ENCODE measurements around the gene PRG3.
"Not testable (repeated sequence)": the region's sequence is repeated elsewhere in the genome, so short reads cannot be mapped to it uniquely, and the experiment has no call there.

PRG3 gene

GRCh38 chr11:57409321-57410100, 28.6 kb upstream of the PRG3 start:
- peaks cover 10% of the 10 kb centered on the region for H3K36me3 ChIP-seq (ENCODE audit: control insufficient read depth, insufficient read depth, low read length)
- 93 to 94% methylated on average over 18 of the region's 18 CpGs for WGBS, 2 experiments
- H3K27me3 ChIP-seq (ENCODE audit: control insufficient read depth, insufficient read depth, low read length, poor library complexity, severe bottlenecking): no peaks in the 10 kb centered on the region
- H3K9me3 ChIP-seq (ENCODE audit: control insufficient read depth, low read length): no peaks in the 10 kb centered on the region
- no peak overlapping the region for H3K4me3 ChIP-seq (ENCODE audit: insufficient read depth, low read depth, low read length)
- H3K4me1 ChIP-seq (ENCODE audit: control insufficient read depth, insufficient read depth, low read length): no peaks in the 10 kb centered on the region
- H3K27ac ChIP-seq (ENCODE audit: insufficient read depth, low read depth, low read length, poor library complexity, severe bottlenecking): no peak overlapping the region

DNA sequence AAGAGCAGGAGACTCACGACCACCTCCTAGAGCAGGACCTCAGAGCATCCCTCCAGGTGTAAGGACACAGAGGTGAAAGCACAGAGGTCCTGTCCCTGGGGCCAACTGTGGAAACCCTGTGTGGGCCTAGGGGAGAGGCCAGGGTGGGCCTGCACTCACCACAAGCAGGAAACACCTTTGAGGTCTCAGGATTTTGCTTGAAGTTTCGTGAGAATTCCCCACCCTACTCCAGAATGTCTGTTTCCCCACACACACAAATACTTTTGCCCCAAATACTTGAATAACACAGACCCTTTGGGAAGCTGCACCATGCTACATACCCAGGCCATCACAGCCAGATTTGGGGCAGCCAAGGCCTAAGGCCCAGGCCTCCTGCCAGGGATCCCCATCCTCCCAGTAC, 27.8 kb upstream of the PRG3 start:
- 96% methylated on average over 2 of the region's 2 CpGs for WGBS, 2 experiments
- peaks cover 10% of the 10 kb centered on the region for H3K36me3 ChIP-seq (ENCODE audit: control insufficient read depth, insufficient read depth, low read length)
- H3K27ac ChIP-seq (ENCODE audit: insufficient read depth, low read depth, low read length, poor library complexity, severe bottlenecking): no peak overlapping the region
- no peaks in the 10 kb centered on the region for H3K27me3 ChIP-seq (ENCODE audit: control insufficient read depth, insufficient read depth, low read length, poor library complexity, severe bottlenecking)
- no peak overlapping the region for H3K4me3 ChIP-seq (ENCODE audit: insufficient read depth, low read depth, low read length)
- H3K4me1 ChIP-seq (ENCODE audit: control insufficient read depth, insufficient read depth, low read length): no peaks in the 10 kb centered on the region
- no peaks in the 10 kb centered on the region for H3K9me3 ChIP-seq (ENCODE audit: control insufficient read depth, low read length)

- no peaks in the 10 kb centered on the region for H3K4me1 ChIP-seq (ENCODE audit: control insufficient read depth, insufficient read depth, low read length)
- peaks cover 10% of the 10 kb centered on the region for H3K36me3 ChIP-seq (ENCODE audit: control insufficient read depth, insufficient read depth, low read length)
- no peak overlapping the region for H3K4me3 ChIP-seq (ENCODE audit: insufficient read depth, low read depth, low read length)
- no peak overlapping the region for H3K27ac ChIP-seq (ENCODE audit: insufficient read depth, low read depth, low read length, poor library complexity, severe bottlenecking)
- 89 to 93% methylated on average over 8 of the region's 8 CpGs for WGBS, 2 experiments
- no peaks in the 10 kb centered on the region for H3K9me3 ChIP-seq (ENCODE audit: control insufficient read depth, low read length)
- no peaks in the 10 kb centered on the region for H3K27me3 ChIP-seq (ENCODE audit: control insufficient read depth, insufficient read depth, low read length, poor library complexity, severe bottlenecking)
These were observed 27.1 kb upstream of the PRG3 start for GRCh38 chr11:57407941-57408475.

- Histone ChIP-seq H3K4me3 (ENCODE audit: insufficient read depth, low read depth, low read length) (no peak overlapping the region), H3K9me3 (ENCODE audit: control insufficient read depth, low read length) (no peaks in the 10 kb centered on the region), H3K36me3 (ENCODE audit: control insufficient read depth, insufficient read depth, low read length) (peaks cover 10% of the 10 kb centered on the region), H3K4me1 (ENCODE audit: control insufficient read depth, insufficient read depth, low read length) (no peaks in the 10 kb centered on the region), H3K27ac (ENCODE audit: insufficient read depth, low read depth, low read length, poor library complexity, severe bottlenecking) (no peak overlapping the region), H3K27me3 (ENCODE audit: control insufficient read depth, insufficient read depth, low read length, poor library complexity, severe bottlenecking) (no peaks in the 10 kb centered on the region)
- 94% methylated on average over 9 of the region's 9 CpGs for WGBS, 2 experiments
These were observed 26.3 kb upstream of the PRG3 start for GRCh38 chr11:57407010-57407920.

GRCh38 chr11:57406337-57406904, 25.5 kb upstream of the PRG3 start:
- no peak overlapping the region for H3K27ac ChIP-seq (ENCODE audit: insufficient read depth, low read depth, low read length, poor library complexity, severe bottlenecking)
- H3K4me3 ChIP-seq (ENCODE audit: insufficient read depth, low read depth, low read length): no peak overlapping the region
- no peaks in the 10 kb centered on the region for H3K9me3 ChIP-seq (ENCODE audit: control insufficient read depth, low read length)
- 88 to 89% methylated on average over 4 of the region's 4 CpGs for WGBS, 2 experiments
- peaks cover 10% of the 10 kb centered on the region for H3K36me3 ChIP-seq (ENCODE audit: control insufficient read depth, insufficient read depth, low read length)
- no peaks in the 10 kb centered on the region for H3K27me3 ChIP-seq (ENCODE audit: control insufficient read depth, insufficient read depth, low read length, poor library complexity, severe bottlenecking)
- H3K4me1 ChIP-seq (ENCODE audit: control insufficient read depth, insufficient read depth, low read length): no peaks in the 10 kb centered on the region

- 92% methylated on average over 4 of the region's 4 CpGs for WGBS, 2 experiments
- Histone ChIP-seq H3K27ac (ENCODE audit: insufficient read depth, low read depth, low read length, poor library complexity, severe bottlenecking) (no peak overlapping the region), H3K27me3 (ENCODE audit: control insufficient read depth, insufficient read depth, low read length, poor library complexity, severe bottlenecking) (no peaks in the 10 kb centered on the region), H3K9me3 (ENCODE audit: control insufficient read depth, low read length) (no peaks in the 10 kb centered on the region), H3K4me1 (ENCODE audit: control insufficient read depth, insufficient read depth, low read length) (no peaks in the 10 kb centered on the region), H3K4me3 (ENCODE audit: insufficient read depth, low read depth, low read length) (no peak overlapping the region), H3K36me3 (ENCODE audit: control insufficient read depth, insufficient read depth, low read length) (peaks cover 10% of the 10 kb centered on the region)
These were observed 24.4 kb upstream of the PRG3 start for GRCh38 chr11:57405271-57405860.

DNA sequence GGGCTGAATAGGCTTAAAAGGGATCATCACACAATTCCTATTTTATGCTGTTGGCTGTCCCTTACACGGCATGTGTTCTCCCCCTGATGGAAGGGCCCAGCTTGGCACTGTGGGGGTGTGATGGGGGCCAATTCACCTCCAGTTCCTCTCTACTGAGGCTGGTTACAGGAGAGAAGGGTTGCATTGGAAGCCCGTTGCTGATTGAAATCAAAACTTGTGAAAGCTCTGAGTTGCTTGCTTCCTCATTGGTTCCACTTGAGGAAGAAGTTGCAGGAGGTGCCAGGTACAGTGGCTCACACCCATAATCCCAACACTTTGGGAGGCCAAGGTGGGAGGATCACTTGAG, 22.8 kb upstream of the PRG3 start:
- no peaks in the 10 kb centered on the region for H3K27me3 ChIP-seq (ENCODE audit: control insufficient read depth, insufficient read depth, low read length, poor library complexity, severe bottlenecking)
- peaks cover 8% of the 10 kb centered on the region for H3K36me3 ChIP-seq (ENCODE audit: control insufficient read depth, insufficient read depth, low read length)
- H3K27ac ChIP-seq (ENCODE audit: insufficient read depth, low read depth, low read length, poor library complexity, severe bottlenecking): no peak overlapping the region
- no peak overlapping the region for H3K4me3 ChIP-seq (ENCODE audit: insufficient read depth, low read depth, low read length)
- H3K9me3 ChIP-seq (ENCODE audit: control insufficient read depth, low read length): no peaks in the 10 kb centered on the region
- H3K4me1 ChIP-seq (ENCODE audit: control insufficient read depth, insufficient read depth, low read length): no peaks in the 10 kb centered on the region
- WGBS, 2 experiments: 88 to 93% methylated on average over 2 of the region's 2 CpGs

DNA sequence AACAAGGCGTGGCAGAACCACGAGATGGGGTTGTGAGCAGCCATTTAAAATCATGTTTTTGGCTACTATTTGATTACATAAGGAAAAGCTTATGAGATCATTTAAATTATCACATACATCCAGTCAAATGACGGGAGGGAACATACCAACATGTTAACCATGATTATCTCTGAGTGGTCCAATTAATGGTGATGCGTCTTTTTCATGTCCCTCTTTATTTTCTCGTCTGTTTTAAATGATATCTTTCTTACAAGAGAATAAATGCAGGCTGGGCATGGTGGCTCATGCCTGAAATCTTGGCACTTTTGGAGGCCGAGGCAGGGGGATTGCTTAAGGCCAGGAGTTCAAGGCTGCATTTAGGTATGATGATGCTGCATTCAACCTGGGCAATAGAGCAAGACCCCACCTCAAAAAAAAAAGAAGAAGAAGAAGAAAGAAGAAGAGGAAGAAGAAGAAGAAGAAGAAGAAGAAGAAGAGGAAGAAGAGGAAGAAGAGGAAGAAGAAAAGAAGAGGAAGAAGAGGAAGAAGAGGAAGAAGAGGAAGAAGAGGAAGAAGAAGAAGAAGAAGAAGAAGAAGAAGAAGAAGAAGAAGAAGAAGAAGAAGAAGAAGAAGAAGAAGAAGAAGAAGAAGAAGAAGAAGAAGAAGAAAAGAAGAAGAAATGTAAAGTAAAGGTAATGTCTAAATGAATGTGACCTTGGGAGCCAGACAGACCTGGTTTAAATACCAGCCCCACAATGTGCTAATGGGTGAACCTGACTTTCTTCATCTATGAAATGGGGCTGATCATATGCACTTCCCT, 22.3 kb upstream of the PRG3 start:
- H3K4me3 ChIP-seq (ENCODE audit: insufficient read depth, low read depth, low read length); H3K9me3 ChIP-seq (ENCODE audit: control insufficient read depth, low read length); H3K36me3 ChIP-seq (ENCODE audit: control insufficient read depth, insufficient read depth, low read length); H3K4me1 ChIP-seq (ENCODE audit: control insufficient read depth, insufficient read depth, low read length); H3K27me3 ChIP-seq (ENCODE audit: control insufficient read depth, insufficient read depth, low read length, poor library complexity, severe bottlenecking); H3K27ac ChIP-seq (ENCODE audit: insufficient read depth, low read depth, low read length, poor library complexity, severe bottlenecking): not testable (repeated sequence)
- 80 to 90% methylated on average over 6 of the region's 6 CpGs for WGBS, 2 experiments

DNA sequence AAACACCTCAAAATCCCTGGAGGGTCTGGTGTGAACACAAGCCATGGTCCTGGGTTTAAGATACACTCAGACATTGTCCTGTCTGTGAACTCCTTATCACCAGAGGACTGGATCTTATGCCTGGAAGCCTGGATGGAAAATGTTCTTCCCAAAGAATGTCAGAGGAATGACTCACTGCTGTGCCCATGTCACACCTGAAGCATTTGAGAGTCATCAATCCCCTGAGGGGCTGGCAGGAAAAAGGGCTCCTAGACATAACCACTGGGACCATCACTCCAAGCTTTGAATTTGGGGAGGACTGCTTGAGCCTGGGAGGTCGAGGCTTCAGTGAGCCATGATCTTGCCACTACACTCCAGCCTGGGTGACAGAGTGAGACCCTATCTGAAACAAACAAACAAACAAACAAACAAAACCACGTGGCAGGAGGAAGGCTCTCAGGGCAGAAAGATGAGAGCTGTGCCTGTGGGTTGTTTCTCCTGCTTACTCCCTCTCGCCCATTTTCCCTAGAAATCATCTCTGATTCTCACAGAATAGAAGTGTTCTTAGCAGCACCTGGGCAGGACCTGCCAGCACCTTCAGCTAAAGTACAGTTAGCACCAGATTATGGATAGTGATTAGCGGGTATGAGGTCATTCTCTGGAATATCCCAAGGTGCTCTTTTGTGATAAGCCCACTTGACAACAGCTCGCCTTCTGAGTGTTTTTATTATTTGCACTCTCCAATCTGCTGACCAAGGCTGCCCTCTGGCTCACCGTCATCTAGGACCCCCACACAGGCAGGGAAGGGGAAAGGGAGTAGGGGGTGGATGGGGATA, 21.4 kb upstream of the PRG3 start:
- no peaks in the 10 kb centered on the region for H3K9me3 ChIP-seq (ENCODE audit: control insufficient read depth, low read length)
- H3K4me1 ChIP-seq (ENCODE audit: control insufficient read depth, insufficient read depth, low read length): no peaks in the 10 kb centered on the region
- peaks cover 6% of the 10 kb centered on the region for H3K36me3 ChIP-seq (ENCODE audit: control insufficient read depth, insufficient read depth, low read length)
- H3K27me3 ChIP-seq (ENCODE audit: control insufficient read depth, insufficient read depth, low read length, poor library complexity, severe bottlenecking): no peaks in the 10 kb centered on the region
- no peak overlapping the region for H3K4me3 ChIP-seq (ENCODE audit: insufficient read depth, low read depth, low read length)
- no peak overlapping the region for H3K27ac ChIP-seq (ENCODE audit: insufficient read depth, low read depth, low read length, poor library complexity, severe bottlenecking)
- 70 to 73% methylated on average over 6 of the region's 6 CpGs for WGBS, 2 experiments

Measured in ectodermal cell (in vitro differentiated cells).